Bronchial epithelial cell (primary cell): ENCODE data around the gene ARFGAP1. TPM values are rescaled to one million over a fixed set of nuclear protein-coding genes. Genes with fewer than 3 reads are reported as not detected.

Experiments
- DNase-seq: peaks from one replicate; pipeline ENCODE4 v3.0.0-alpha.2; 2010; ENCODE audit warnings: low read depth
- FAIRE-seq: peaks from 2 replicates; lab custom pipeline; 2011; peaks lifted over from hg19 to GRCh38; lab: Jason Lieb, UNC
- H3K27me3 ChIP-seq: 2 replicates; pipeline ENCODE4 v1.5.1; 2011; ENCODE audit warnings: low read length; ENCODE audit not compliant: control insufficient read depth, insufficient read depth
- H3K36me3 ChIP-seq: 2 replicates; pipeline ENCODE4 v1.5.1; 2011; ENCODE audit warnings: low read length; ENCODE audit not compliant: control insufficient read depth, insufficient read depth
- H3K4me3 ChIP-seq: 2 replicates; pipeline ENCODE4 v1.5.1; 2011; ENCODE audit warnings: mild to moderate bottlenecking, low read depth, low read length, control low read depth
- CTCF ChIP-seq: IDR thresholded peaks from 2 replicates; pipeline ENCODE4 v1.5.1; 2011; ENCODE audit warnings: mild to moderate bottlenecking, moderate library complexity, low read length, control low read depth, inconsistent platforms; ENCODE audit not compliant: insufficient read depth, severe bottlenecking
- total RNA-seq: library from RNA; depleted of rRNA; stranded (reverse); fragments of >200 nt; gene quantifications from 2 replicates; pipeline ENCODE4 v1.2.1, GENCODE V29; 2014

The ARFGAP1 gene
- total RNA-seq, 1 donor from 2014 or later = 49.2 TPM

- no peak for DNase-seq
- TF ChIP-seq CTCF = no peak
- Histone ChIP-seq H3K36me3 (no peaks in the 10 kb centered on the region), H3K27me3 (no peaks in the 10 kb centered on the region), H3K4me3 (no peak overlapping the region)
- no peak for FAIRE-seq
These were observed 41.4 kb downstream of the ARFGAP1 start for GRCh38 chr20:63314015-63314471.

GRCh38 chr20:63314566-63315239 is 42.1 kb downstream of the ARFGAP1 start:
- no peak overlapping the region for H3K4me3 ChIP-seq
- DNase-seq (no peak), FAIRE-seq (no peak)
- no peaks in the 10 kb centered on the region for H3K36me3 ChIP-seq
- H3K27me3 ChIP-seq = no peaks in the 10 kb centered on the region
- TF ChIP-seq CTCF = no peak

- H3K4me3 ChIP-seq = no peak overlapping the region
- FAIRE-seq = no peak
- H3K27me3 ChIP-seq = no peaks in the 10 kb centered on the region
- no peak for DNase-seq
- no peaks in the 10 kb centered on the region for H3K36me3 ChIP-seq
- TF ChIP-seq CTCF = no peak
These were observed 42.7 kb downstream of the ARFGAP1 start for GRCh38 chr20:63315240-63315689.

GRCh38 chr20:63315731-63316491 is 43.3 kb downstream of the ARFGAP1 start:
- no peak for FAIRE-seq
- no peak for DNase-seq
- TF ChIP-seq CTCF = no peak
- Histone ChIP-seq H3K27me3 (no peaks in the 10 kb centered on the region), H3K4me3 (no peak overlapping the region), H3K36me3 (no peaks in the 10 kb centered on the region)

GRCh38 chr20:63316502-63316921 is 43.9 kb downstream of the ARFGAP1 start:
- TF ChIP-seq CTCF = no peak
- no peaks in the 10 kb centered on the region for H3K36me3 ChIP-seq
- H3K4me3 ChIP-seq = no peak overlapping the region
- DNase-seq (no peak), FAIRE-seq (no peak)
- no peaks in the 10 kb centered on the region for H3K27me3 ChIP-seq
